A549 (cell line): ENCODE data around the gene CD47.

Experiments used
- TF ChIP-seq, protein P1 (sequence below): fragments of >200 bp; sonication (Bioruptor Twin); formaldehyde crosslinking; IDR thresholded peaks from 3 replicates; pipeline ENCODE4 v1.5.1; 2016
- TF ChIP-seq, protein P2 (sequence below): fragments of 450-650 bp; IDR thresholded peaks from 2 replicates; pipeline ENCODE4 v1.6.1; 2014; ENCODE audit warnings: antibody characterized with exemption

DNA sequence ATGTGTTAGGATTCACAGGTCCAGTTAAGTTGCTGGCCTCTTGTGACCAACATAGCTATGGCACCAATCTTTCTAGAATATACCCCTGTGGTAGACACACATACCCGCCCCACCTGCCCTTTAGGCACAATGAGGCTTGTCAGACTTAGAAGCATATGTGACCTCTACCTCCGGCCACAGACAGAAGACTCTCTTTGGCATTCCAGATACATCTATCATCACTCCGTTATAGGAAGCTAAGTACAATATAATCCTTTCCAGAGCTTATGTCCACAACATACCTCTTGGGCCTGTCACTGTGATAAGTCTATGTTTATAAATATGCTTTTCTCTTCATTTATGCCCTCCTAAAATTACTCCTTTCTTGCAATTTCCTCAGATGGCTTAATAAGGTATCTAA lies 39.8 kb downstream of the CD47 start:
- TF ChIP-seq, protein P1, sequence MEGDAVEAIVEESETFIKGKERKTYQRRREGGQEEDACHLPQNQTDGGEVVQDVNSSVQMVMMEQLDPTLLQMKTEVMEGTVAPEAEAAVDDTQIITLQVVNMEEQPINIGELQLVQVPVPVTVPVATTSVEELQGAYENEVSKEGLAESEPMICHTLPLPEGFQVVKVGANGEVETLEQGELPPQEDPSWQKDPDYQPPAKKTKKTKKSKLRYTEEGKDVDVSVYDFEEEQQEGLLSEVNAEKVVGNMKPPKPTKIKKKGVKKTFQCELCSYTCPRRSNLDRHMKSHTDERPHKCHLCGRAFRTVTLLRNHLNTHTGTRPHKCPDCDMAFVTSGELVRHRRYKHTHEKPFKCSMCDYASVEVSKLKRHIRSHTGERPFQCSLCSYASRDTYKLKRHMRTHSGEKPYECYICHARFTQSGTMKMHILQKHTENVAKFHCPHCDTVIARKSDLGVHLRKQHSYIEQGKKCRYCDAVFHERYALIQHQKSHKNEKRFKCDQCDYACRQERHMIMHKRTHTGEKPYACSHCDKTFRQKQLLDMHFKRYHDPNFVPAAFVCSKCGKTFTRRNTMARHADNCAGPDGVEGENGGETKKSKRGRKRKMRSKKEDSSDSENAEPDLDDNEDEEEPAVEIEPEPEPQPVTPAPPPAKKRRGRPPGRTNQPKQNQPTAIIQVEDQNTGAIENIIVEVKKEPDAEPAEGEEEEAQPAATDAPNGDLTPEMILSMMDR = no peak
- TF ChIP-seq, protein P2, sequence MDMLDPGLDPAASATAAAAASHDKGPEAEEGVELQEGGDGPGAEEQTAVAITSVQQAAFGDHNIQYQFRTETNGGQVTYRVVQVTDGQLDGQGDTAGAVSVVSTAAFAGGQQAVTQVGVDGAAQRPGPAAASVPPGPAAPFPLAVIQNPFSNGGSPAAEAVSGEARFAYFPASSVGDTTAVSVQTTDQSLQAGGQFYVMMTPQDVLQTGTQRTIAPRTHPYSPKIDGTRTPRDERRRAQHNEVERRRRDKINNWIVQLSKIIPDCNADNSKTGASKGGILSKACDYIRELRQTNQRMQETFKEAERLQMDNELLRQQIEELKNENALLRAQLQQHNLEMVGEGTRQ = no peak
